ENCODE measurements around the gene CLTB. TPM values are rescaled to one million over a fixed set of nuclear protein-coding genes. Genes with fewer than 3 reads are reported as not detected.

CLTB gene
- total RNA-seq, 1 donor from 2014 or later: 84.0 TPM

Other genes starting within 250 kb of the CLTB start
- 36.7 and 42.2 TPM in 2 replicates for gene SIMC1, start 178.1 kb downstream of the CLTB start, total RNA-seq
- gene KIAA1191, start 54.8 kb downstream of the CLTB start, total RNA-seq: 60.9 and 63.4 TPM in 2 replicates
- 19.4 and 22.3 TPM in 2 replicates for gene ARL10, start 51.1 kb downstream of the CLTB start, total RNA-seq
- gene NOP16, start 27.9 kb downstream of the CLTB start, total RNA-seq: 111 TPM in 2 replicates
- gene HIGD2A, start 27.8 kb downstream of the CLTB start, total RNA-seq: 93.2 and 93.5 TPM in 2 replicates
- gene FAF2, start 31.8 kb upstream of the CLTB start, total RNA-seq: 46.0 and 47.3 TPM in 2 replicates
- 78.0 and 80.3 TPM in 2 replicates for gene RNF44, start 120.9 kb upstream of the CLTB start, total RNA-seq
- gene CDHR2, start 132.8 kb upstream of the CLTB start, total RNA-seq: 0.08 and 0.42 TPM in 2 replicates
- 3.1 and 3.2 TPM in 2 replicates for gene GPRIN1, start 193.6 kb upstream of the CLTB start, total RNA-seq
- not detected in 2 replicates for gene SNCB, start 214.0 kb upstream of the CLTB start, total RNA-seq
- not detected in 2 replicates for gene EIF4E1B, start 214.1 kb upstream of the CLTB start, total RNA-seq
- 34.1 and 35.3 TPM in 2 replicates for gene TSPAN17, start 230.9 kb upstream of the CLTB start, total RNA-seq